ENCODE results near the gene MED13. TPM values are rescaled to one million over a fixed set of nuclear protein-coding genes. Genes with fewer than 3 reads are reported as not detected.

Gene MED13, protein sequence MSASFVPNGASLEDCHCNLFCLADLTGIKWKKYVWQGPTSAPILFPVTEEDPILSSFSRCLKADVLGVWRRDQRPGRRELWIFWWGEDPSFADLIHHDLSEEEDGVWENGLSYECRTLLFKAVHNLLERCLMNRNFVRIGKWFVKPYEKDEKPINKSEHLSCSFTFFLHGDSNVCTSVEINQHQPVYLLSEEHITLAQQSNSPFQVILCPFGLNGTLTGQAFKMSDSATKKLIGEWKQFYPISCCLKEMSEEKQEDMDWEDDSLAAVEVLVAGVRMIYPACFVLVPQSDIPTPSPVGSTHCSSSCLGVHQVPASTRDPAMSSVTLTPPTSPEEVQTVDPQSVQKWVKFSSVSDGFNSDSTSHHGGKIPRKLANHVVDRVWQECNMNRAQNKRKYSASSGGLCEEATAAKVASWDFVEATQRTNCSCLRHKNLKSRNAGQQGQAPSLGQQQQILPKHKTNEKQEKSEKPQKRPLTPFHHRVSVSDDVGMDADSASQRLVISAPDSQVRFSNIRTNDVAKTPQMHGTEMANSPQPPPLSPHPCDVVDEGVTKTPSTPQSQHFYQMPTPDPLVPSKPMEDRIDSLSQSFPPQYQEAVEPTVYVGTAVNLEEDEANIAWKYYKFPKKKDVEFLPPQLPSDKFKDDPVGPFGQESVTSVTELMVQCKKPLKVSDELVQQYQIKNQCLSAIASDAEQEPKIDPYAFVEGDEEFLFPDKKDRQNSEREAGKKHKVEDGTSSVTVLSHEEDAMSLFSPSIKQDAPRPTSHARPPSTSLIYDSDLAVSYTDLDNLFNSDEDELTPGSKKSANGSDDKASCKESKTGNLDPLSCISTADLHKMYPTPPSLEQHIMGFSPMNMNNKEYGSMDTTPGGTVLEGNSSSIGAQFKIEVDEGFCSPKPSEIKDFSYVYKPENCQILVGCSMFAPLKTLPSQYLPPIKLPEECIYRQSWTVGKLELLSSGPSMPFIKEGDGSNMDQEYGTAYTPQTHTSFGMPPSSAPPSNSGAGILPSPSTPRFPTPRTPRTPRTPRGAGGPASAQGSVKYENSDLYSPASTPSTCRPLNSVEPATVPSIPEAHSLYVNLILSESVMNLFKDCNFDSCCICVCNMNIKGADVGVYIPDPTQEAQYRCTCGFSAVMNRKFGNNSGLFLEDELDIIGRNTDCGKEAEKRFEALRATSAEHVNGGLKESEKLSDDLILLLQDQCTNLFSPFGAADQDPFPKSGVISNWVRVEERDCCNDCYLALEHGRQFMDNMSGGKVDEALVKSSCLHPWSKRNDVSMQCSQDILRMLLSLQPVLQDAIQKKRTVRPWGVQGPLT (N-terminal part only)
- total RNA-seq (2022; extraction: Qiagen RNA extraction), result 15.3 to 23.6 TPM (median 19.5 TPM) in 5 replicates

GRCh38 chr17:62064791-62065563 lies at the start of gene MED13:
MED13 (minus strand) TSS chr17:62065278; CDS start chr17:62065205, 73 bp downstream.

GRCh38 chr17:61927208-61928100 lies 137.6 kb downstream of the MED13 start, which contains the start of gene INTS2:
INTS2 (minus strand) TSS chr17:61927982; CDS start chr17:61926644, 1,338 bp downstream.

Other genes starting within 250 kb of the MED13 start
- 3.1 to 4.9 TPM (median 4.4 TPM) in 5 replicates for gene BRIP1, start 201.8 kb downstream of the MED13 start, total RNA-seq (2022; extraction: Qiagen RNA extraction)
- gene INTS2, start 137.3 kb downstream of the MED13 start, total RNA-seq (2022; extraction: Qiagen RNA extraction), result 9.6 to 14.4 TPM (median 13.1 TPM) in 5 replicates

Measured in A549 treated with Mapracorat at 1 μM for 4 hours (cell line).